Spleen (tissue), 11 donors: ENCODE results near the gene ABT1. TPM values are rescaled to one million over a fixed set of nuclear protein-coding genes. Genes with fewer than 3 reads are reported as not detected.

Experiments used
- DNase-seq: peaks from one replicate; pipeline ENCODE4 v3.0.0-alpha.2; 2020
- H3K27ac ChIP-seq, 8 donors: fragments of 200-600 bp; sonication (generic) in 7 of 8; 1 replicate in 4 of 8; 2 replicates in 4 of 8; pipeline versions ENCODE4 v1.5.0 to v1.8.0; 2016 to 2021; ENCODE audit warnings: inconsistent platforms in 4 of 8, mild to moderate bottlenecking in 4 of 8, moderate library complexity in 1 of 8
- H3K27me3 ChIP-seq, 7 donors: fragments of 200-600 bp; sonication (generic) in 6 of 7; replicated peaks in 1 of 7; 1 replicate in 4 of 7; 2 replicates in 3 of 7; pipeline versions ENCODE4 v1.5.0 to v1.8.0; 2016 to 2021; ENCODE audit warnings: inconsistent platforms in 3 of 7, mild to moderate bottlenecking in 1 of 7
- H3K36me3 ChIP-seq, 6 donors: fragments of 200-600 bp; sonication (generic) in 5 of 6; 1 replicate in 4 of 6; 2 replicates in 2 of 6; pipeline versions ENCODE4 v1.5.0 to v1.8.0; 2016 to 2021; ENCODE audit warnings: inconsistent platforms in 2 of 6
- H3K4me1 ChIP-seq, 6 donors: fragments of 200-600 bp; sonication (generic) in 5 of 6; 1 replicate in 3 of 6; 2 replicates in 3 of 6; pipeline versions ENCODE4 v1.5.0 to v1.8.0; 2016 to 2021; ENCODE audit warnings: inconsistent platforms in 3 of 6
- H3K4me3 ChIP-seq, 8 donors: fragments of 200-600 bp; sonication (generic) in 7 of 8; 1 replicate in 4 of 8; 2 replicates in 4 of 8; pipeline versions ENCODE4 v1.5.0 to v1.8.0; 2016 to 2021; ENCODE audit warnings: inconsistent platforms in 4 of 8, mild to moderate bottlenecking in 4 of 8, moderate library complexity in 2 of 8
- H3K9me3 ChIP-seq, 8 donors: fragments of 200-600 bp; sonication (generic) in 7 of 8; 1 replicate in 4 of 8; 2 replicates in 4 of 8; pipeline versions ENCODE4 v1.5.0 to v1.8.0; 2016 to 2021; ENCODE audit warnings: inconsistent platforms in 4 of 8
- CTCF ChIP-seq, 11 experiments: fragments of 200-600 bp in 7 of 11; fragments of 450-650 bp in 4 of 11; sonication (generic) in 4 of 11; IDR thresholded peaks in 8 of 11; conservative IDR thresholded peaks in 3 of 11; 1 replicate in 7 of 11; 2 replicates in 4 of 11; pipeline versions ENCODE4 v1.4.0 to v1.8.0; 2016 to 2021; ENCODE audit warnings: antibody characterized with exemption in 11 of 11, inconsistent platforms in 4 of 11, mild to moderate bottlenecking in 1 of 11
- POLR2A ChIP-seq, 3 donors: fragments of 450-650 bp; IDR thresholded peaks; one replicate each; pipeline ENCODE4 v1.5.1; 2017; ENCODE audit warnings: antibody characterized with exemption in 3 of 3, mild to moderate bottlenecking in 1 of 3
- POLR2AphosphoS5 ChIP-seq, 3 donors: sonication (generic); formaldehyde crosslinking; IDR thresholded peaks; one replicate each; pipeline ENCODE4 v1.5.1; 2017; ENCODE audit warnings: antibody characterized with exemption in 3 of 3
- WGBS, 5 donors: extraction: QIAGEN DNeasy Blood & Tissue Kit in 3 of 5; methylation state at CpG; one replicate each; pipeline versions ENCODE4 v1.1.5 to v1.1.7; 2013 to 2018; 5-methylcytosine and 5-hydroxymethylcytosine counted together
- intact Hi-C: fragments of 100-400 bp; cut with DNase I; formaldehyde crosslinking; loops from one replicate; pipeline ENCODE4 v1.15.0; 2023; ENCODE audit warnings: low total_unique reads
- polyA plus RNA-seq, 3 donors: library from polyadenylated mRNA; stranded (reverse); fragments of 200-250 nt; gene quantifications; one replicate each; pipeline ENCODE4 v1.2.1, GENCODE V29; 2013
- total RNA-seq, 7 donors: library from RNA; depleted of rRNA in 3 of 7; stranded (reverse); fragments of >200 nt in 3 of 7; fragmentation: NEBNext Ultra II Directional in 4 of 7; extraction: Animal tissue kit (Norgen Biotek cat#: 25700) in 4 of 7; gene quantifications; one replicate each; pipeline versions ENCODE4 v1.1.0 to v1.2.1, GENCODE V29; 2016 to 2021
- donor health status: healthy with polysubstance abuse.
- donor health status: DM: no; HTN: no; CAD: no; lungs with moderate emphysema.
- donor health status: DM: no; HTN: no; CAD: no.
- donor health status: Bipolar disorder and iron deficiency.
- donor health status: healthy.
- donor health status: DM: no; HTN: no; CAD: no.
- donor health status: DM: yes; HTN: yes; CAD: no.

Gene ABT1
- total and polyA plus RNA-seq, 10 donors = 14.9 to 26.2 (median 19.5) TPM

- intact Hi-C loops = no loop called here
- H3K4me3 ChIP-seq = peak overlapping the region; percentile 4 to 62 (median 24)
- DNase-seq = no peak
- peaks cover 2 to 64% (median 27%) of the 10 kb centered on the region in 7 donors for H3K27me3 ChIP-seq
- H3K9me3 ChIP-seq = peaks cover 0 to 15% (median 5%) of the 10 kb centered on the region in 8 donors
- no peak for TF ChIP-seq CTCF (IDR thresholded peaks at IDR 0.05 in 8 of 11, conservative IDR thresholded peaks at IDR 0.05 in 3 of 11)
- no peaks in the 10 kb centered on the region for H3K36me3 ChIP-seq
- H3K27ac ChIP-seq = no peak overlapping the region
- 2 to 7% (median 4%) methylated on average over 59 to 68 of the region's 68 CpGs for WGBS, 5 donors
- peaks cover 0 to 18% (median 15%) of the 10 kb centered on the region in 6 donors for H3K4me1 ChIP-seq
Observed at GRCh38 chr6:26613689-26614683, 17.2 kb downstream of the ABT1 start.

- no peak for TF ChIP-seq CTCF (IDR thresholded peaks at IDR 0.05 in 8 of 11, conservative IDR thresholded peaks at IDR 0.05 in 3 of 11)
- TF ChIP-seq POLR2AphosphoS5 (IDR thresholded peaks at IDR 0.05) = no peak
- TF ChIP-seq POLR2A (IDR thresholded peaks at IDR 0.05) = no peak
- peaks cover 0 to 21% (median 11%) of the 10 kb centered on the region in 8 donors for H3K9me3 ChIP-seq
- peaks cover 0 to 5% (median 0%) of the 10 kb centered on the region in 7 donors for H3K27me3 ChIP-seq
- intact Hi-C loops = no loop called here
- H3K36me3 ChIP-seq = no peaks in the 10 kb centered on the region
- 0 to 98% (median 62%) methylated on average over 1 of the region's 1 CpG for WGBS, 5 donors
- DNase-seq = no peak
- no peak overlapping the region for H3K4me3 ChIP-seq
- H3K4me1 ChIP-seq = no peaks in the 10 kb centered on the region
- no peak overlapping the region for H3K27ac ChIP-seq
Observed at GRCh38 chr6:26623339-26623859, 26.6 kb downstream of the ABT1 start.

GRCh38 chr6:26624557-26624956, 27.8 kb downstream of the ABT1 start:
- no peak overlapping the region for H3K27ac ChIP-seq
- peaks cover 0 to 5% (median 0%) of the 10 kb centered on the region in 7 donors for H3K27me3 ChIP-seq
- H3K36me3 ChIP-seq = no peaks in the 10 kb centered on the region
- no peaks in the 10 kb centered on the region for H3K4me1 ChIP-seq
- 82 to 98% (median 94%) methylated on average over 1 of the region's 1 CpG for WGBS, 5 donors
- intact Hi-C loops = no loop called here
- no peak for DNase-seq
- TF ChIP-seq CTCF (IDR thresholded peaks at IDR 0.05 in 8 of 11, conservative IDR thresholded peaks at IDR 0.05 in 3 of 11) (no peak), POLR2AphosphoS5 (IDR thresholded peaks at IDR 0.05) (no peak), POLR2A (IDR thresholded peaks at IDR 0.05) (no peak)
- peaks cover 0 to 21% (median 11%) of the 10 kb centered on the region in 8 donors for H3K9me3 ChIP-seq
- H3K4me3 ChIP-seq = no peak overlapping the region

GRCh38 chr6:26627843-26628242, 31.1 kb downstream of the ABT1 start:
- TF ChIP-seq POLR2AphosphoS5 (IDR thresholded peaks at IDR 0.05) (no peak), CTCF (IDR thresholded peaks at IDR 0.05 in 8 of 11, conservative IDR thresholded peaks at IDR 0.05 in 3 of 11) (no peak), POLR2A (IDR thresholded peaks at IDR 0.05) (no peak)
- intact Hi-C loops = no loop called here
- 84 to 91% (median 87%) methylated on average over 7 of the region's 7 CpGs for WGBS, 5 donors
- Histone ChIP-seq H3K27ac (no peak overlapping the region), H3K27me3 (no peaks in the 10 kb centered on the region), H3K4me1 (no peaks in the 10 kb centered on the region), H3K36me3 (no peaks in the 10 kb centered on the region), H3K9me3 (peaks cover 0 to 30% (median 11%) of the 10 kb centered on the region in 8 donors), H3K4me3 (no peak overlapping the region)
- DNase-seq = no peak
